Ascending aorta (tissue), 2 donors: ENCODE results near the gene THUMPD1. TPM values are rescaled to one million over a fixed set of nuclear protein-coding genes. Genes with fewer than 3 reads are reported as not detected.
"Not testable (repeated sequence)": the region's sequence is repeated elsewhere in the genome, so short reads cannot be mapped to it uniquely, and the experiment has no call there.

Experiments used
- DNase-seq, 2 donors: peaks; one replicate each; pipeline ENCODE4 v3.0.0-alpha.2; 2019; ENCODE audit warnings: low spot score in 2 of 2
- H3K27ac ChIP-seq, 2 donors: fragments of 200-600 bp; sonication (generic); one replicate each; pipeline ENCODE4 v1.5.1; 2016 to 2017; ENCODE audit warnings: mild to moderate bottlenecking in 1 of 2
- H3K27me3 ChIP-seq: fragments of 200-600 bp; sonication (generic); one replicate; pipeline ENCODE4 v1.5.1; 2017
- H3K36me3 ChIP-seq, 2 donors: fragments of 200-600 bp; sonication (generic); one replicate each; pipeline ENCODE4 v1.5.1; 2016
- H3K4me1 ChIP-seq, 2 donors: fragments of 200-600 bp; sonication (generic); one replicate each; pipeline ENCODE4 v1.5.1; 2016 to 2017; ENCODE audit warnings: mild to moderate bottlenecking in 1 of 2
- H3K4me3 ChIP-seq, 2 donors: fragments of 200-600 bp; sonication (generic); one replicate each; pipeline ENCODE4 v1.5.1; 2016 to 2017; ENCODE audit warnings: mild to moderate bottlenecking in 1 of 2
- H3K9me3 ChIP-seq, 2 donors: fragments of 200-600 bp; sonication (generic); one replicate each; pipeline ENCODE4 v1.5.1; 2016
- intact Hi-C: fragments of 100-400 bp; cut with DNase I; formaldehyde crosslinking; loops from one replicate; pipeline ENCODE4 v1.15.1; 2023
- total RNA-seq: library from RNA; depleted of rRNA; stranded (reverse); fragments of >200 nt; gene quantifications from one replicate; pipeline ENCODE4 v1.1.0, GENCODE V29; 2016
- TF ChIP-seq, protein P1 (sequence below), 3 experiments: fragments of 200-600 bp in 2 of 3; fragments of 450-650 bp in 1 of 3; sonication (generic) in 2 of 3; IDR thresholded peaks; one replicate each; pipeline ENCODE4 v1.5.1; 2016 to 2019; ENCODE audit warnings: antibody characterized with exemption in 3 of 3, mild to moderate bottlenecking in 1 of 3, moderate library complexity in 1 of 3

THUMPD1 gene
- total RNA-seq, 1 donor from 2014 or later = 12.7 TPM

DNA sequence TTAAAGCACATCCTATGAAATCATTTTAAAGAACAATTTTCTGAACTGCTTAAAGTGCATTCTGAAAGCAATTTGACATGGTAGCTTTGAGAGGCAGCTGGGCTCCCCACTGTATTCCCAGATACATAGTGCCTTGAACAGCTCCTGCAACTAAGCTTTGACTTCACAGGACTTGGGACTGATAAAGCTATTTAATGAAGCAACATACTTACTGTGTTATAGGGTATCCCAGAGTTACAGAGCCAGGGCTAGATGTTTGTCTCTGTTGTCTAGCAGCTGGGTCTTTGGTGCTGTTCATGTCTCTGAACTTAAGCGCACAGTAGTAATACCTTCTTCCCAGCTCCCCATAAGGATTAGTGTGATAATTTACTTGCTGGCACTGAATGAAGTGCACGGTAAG, 45.0 kb downstream of the THUMPD1 start:
- intact Hi-C loops = no loop called here
- Histone ChIP-seq H3K9me3 (no peaks in the 10 kb centered on the region), H3K4me1 (no peaks in the 10 kb centered on the region), H3K36me3 (no peaks in the 10 kb centered on the region), H3K4me3 (no peak overlapping the region), H3K27me3 (no peaks in the 10 kb centered on the region), H3K27ac (no peak overlapping the region)
- DNase-seq = no peak
- TF ChIP-seq, protein P1, sequence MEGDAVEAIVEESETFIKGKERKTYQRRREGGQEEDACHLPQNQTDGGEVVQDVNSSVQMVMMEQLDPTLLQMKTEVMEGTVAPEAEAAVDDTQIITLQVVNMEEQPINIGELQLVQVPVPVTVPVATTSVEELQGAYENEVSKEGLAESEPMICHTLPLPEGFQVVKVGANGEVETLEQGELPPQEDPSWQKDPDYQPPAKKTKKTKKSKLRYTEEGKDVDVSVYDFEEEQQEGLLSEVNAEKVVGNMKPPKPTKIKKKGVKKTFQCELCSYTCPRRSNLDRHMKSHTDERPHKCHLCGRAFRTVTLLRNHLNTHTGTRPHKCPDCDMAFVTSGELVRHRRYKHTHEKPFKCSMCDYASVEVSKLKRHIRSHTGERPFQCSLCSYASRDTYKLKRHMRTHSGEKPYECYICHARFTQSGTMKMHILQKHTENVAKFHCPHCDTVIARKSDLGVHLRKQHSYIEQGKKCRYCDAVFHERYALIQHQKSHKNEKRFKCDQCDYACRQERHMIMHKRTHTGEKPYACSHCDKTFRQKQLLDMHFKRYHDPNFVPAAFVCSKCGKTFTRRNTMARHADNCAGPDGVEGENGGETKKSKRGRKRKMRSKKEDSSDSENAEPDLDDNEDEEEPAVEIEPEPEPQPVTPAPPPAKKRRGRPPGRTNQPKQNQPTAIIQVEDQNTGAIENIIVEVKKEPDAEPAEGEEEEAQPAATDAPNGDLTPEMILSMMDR (IDR thresholded peaks at IDR 0.05) = no peak

GRCh38 chr16:20695024-20695423, 46.6 kb downstream of the THUMPD1 start:
- H3K27me3 ChIP-seq = no peaks in the 10 kb centered on the region
- H3K4me3 ChIP-seq = no peak overlapping the region
- no peaks in the 10 kb centered on the region for H3K9me3 ChIP-seq
- no peaks in the 10 kb centered on the region for H3K36me3 ChIP-seq
- no peak for DNase-seq
- H3K4me1 ChIP-seq = no peaks in the 10 kb centered on the region
- TF ChIP-seq, protein P1 (IDR thresholded peaks at IDR 0.05) = no peak
- no peak overlapping the region for H3K27ac ChIP-seq
- intact Hi-C loops = no loop called here

GRCh38 chr16:20694096-20694495, 47.5 kb downstream of the THUMPD1 start:
- H3K27ac ChIP-seq, DNase-seq, intact Hi-C loops, H3K4me3 ChIP-seq, H3K9me3 ChIP-seq, H3K27me3 ChIP-seq, H3K4me1 ChIP-seq, H3K36me3 ChIP-seq: not testable (repeated sequence)

DNA sequence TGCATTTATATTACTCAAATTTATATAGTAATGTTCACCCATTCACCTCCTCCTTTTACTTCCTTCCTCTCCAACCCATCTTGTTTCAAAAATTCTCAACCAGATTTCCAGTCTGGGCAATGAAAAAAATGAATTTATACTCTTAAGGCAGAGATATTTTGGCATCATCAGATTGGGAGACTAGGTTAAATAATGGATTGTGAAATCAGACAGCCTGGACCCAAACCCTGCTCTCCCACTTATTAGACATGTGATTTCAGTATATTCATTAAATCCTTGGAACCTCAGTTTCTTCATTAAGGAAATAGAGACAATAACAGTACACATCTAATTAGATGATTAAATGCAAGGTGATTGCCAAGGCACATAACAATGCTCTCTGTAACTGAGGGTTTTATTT, 52.0 kb downstream of the THUMPD1 start:
- H3K4me1 ChIP-seq = no peaks in the 10 kb centered on the region
- no peaks in the 10 kb centered on the region for H3K9me3 ChIP-seq
- intact Hi-C loops = no loop called here
- TF ChIP-seq, protein P1 (IDR thresholded peaks at IDR 0.05) = no peak
- no peak overlapping the region for H3K27ac ChIP-seq
- DNase-seq = no peak
- H3K36me3 ChIP-seq = no peaks in the 10 kb centered on the region
- no peak overlapping the region for H3K4me3 ChIP-seq
- H3K27me3 ChIP-seq = no peaks in the 10 kb centered on the region

GRCh38 chr16:20683812-20684211, 57.8 kb downstream of the THUMPD1 start:
- intact Hi-C loops = no loop called here
- Histone ChIP-seq H3K4me3 (no peak overlapping the region), H3K27me3 (no peaks in the 10 kb centered on the region), H3K27ac (no peak overlapping the region), H3K36me3 (no peaks in the 10 kb centered on the region), H3K9me3 (no peaks in the 10 kb centered on the region), H3K4me1 (no peaks in the 10 kb centered on the region)
- TF ChIP-seq, protein P1 (IDR thresholded peaks at IDR 0.05) = no peak
- DNase-seq = no peak

Other genes with a start within 250 kb of the THUMPD1 start
- gene ACSM2B, start 165.5 kb downstream of the THUMPD1 start, total RNA-seq = not detected
- gene ACSM1, start 44.1 kb downstream of the THUMPD1 start, total RNA-seq = not detected
- not detected for gene ACSM3, start 22.2 kb upstream of the THUMPD1 start, total RNA-seq
- gene ERI2, start 64.7 kb upstream of the THUMPD1 start, total RNA-seq = not detected
- gene REXO5, start 64.7 kb upstream of the THUMPD1 start, total RNA-seq = 2.1 TPM
- 9.8 TPM for gene DCUN1D3, start 158.5 kb upstream of the THUMPD1 start, total RNA-seq
- 3.9 TPM for gene LYRM1, start 159.0 kb upstream of the THUMPD1 start, total RNA-seq